GM15510 (cell line): ENCODE results near the gene TEX35.

Source experiments
- POLR2A ChIP-seq: IDR thresholded peaks from 3 replicates; pipeline ENCODE4 v1.6.1; 2011; ENCODE audit warnings: borderline replicate concordance; ENCODE audit not compliant: insufficient read length; ENCODE audit errors: extremely low read depth

Gene TEX35

GRCh38 chr1:178488393-178488792, 24.5 kb upstream of the TEX35 start:
- no peak for TF ChIP-seq POLR2A

- TF ChIP-seq POLR2A = no peak
Measured at GRCh38 chr1:178489399-178489798, 23.5 kb upstream of the TEX35 start.

GRCh38 chr1:178490136-178490535, 22.8 kb upstream of the TEX35 start:
- no peak for TF ChIP-seq POLR2A

- no peak for TF ChIP-seq POLR2A
Measured at GRCh38 chr1:178490967-178491366, 21.9 kb upstream of the TEX35 start.

GRCh38 chr1:178491721-178492120, 21.2 kb upstream of the TEX35 start:
- no peak for TF ChIP-seq POLR2A

GRCh38 chr1:178492341-178492740, 20.6 kb upstream of the TEX35 start:
- no peak for TF ChIP-seq POLR2A

GRCh38 chr1:178493301-178493741, 19.6 kb upstream of the TEX35 start:
- TF ChIP-seq POLR2A = no peak

- TF ChIP-seq POLR2A = no peak
Measured at GRCh38 chr1:178494569-178494971, 18.3 kb upstream of the TEX35 start.

- TF ChIP-seq POLR2A = no peak
Measured at GRCh38 chr1:178495158-178495557, 17.8 kb upstream of the TEX35 start.

GRCh38 chr1:178495741-178496409, 17.0 kb upstream of the TEX35 start:
- no peak for TF ChIP-seq POLR2A

- no peak for TF ChIP-seq POLR2A
Measured at GRCh38 chr1:178496410-178497135, 16.3 kb upstream of the TEX35 start, which contains the start of gene CLEC20A. TSS of gene CLEC20A (minus strand) at chr1:178496964. CDS start at chr1:178496939, 25 bp downstream.

GRCh38 chr1:178497903-178498478, 14.9 kb upstream of the TEX35 start:
- TF ChIP-seq POLR2A = no peak

- TF ChIP-seq POLR2A = no peak
Measured at GRCh38 chr1:178498896-178499675, 13.8 kb upstream of the TEX35 start.

- TF ChIP-seq POLR2A = no peak
Measured at GRCh38 chr1:178500091-178500770, 12.7 kb upstream of the TEX35 start.

- TF ChIP-seq POLR2A = no peak
Measured at GRCh38 chr1:178500936-178501554, 11.9 kb upstream of the TEX35 start.
